ENCODE data around the gene HSDL2. TPM values are rescaled to one million over a fixed set of nuclear protein-coding genes. Genes with fewer than 3 reads are reported as not detected.
A peak's percentile ranks its signal among the peaks of the same experiment; 100 is the strongest.

HSDL2 gene
- total RNA-seq, 1 donor from 2014 or later, result 20.9 TPM

GRCh38 chr9:112489876-112490666 lies 110.2 kb downstream of the HSDL2 start:
- H3K27ac Mint-ChIP-seq (ENCODE audit: unreplicated experiment), result peak overlapping the region; percentile 44
- H3K36me3 Mint-ChIP-seq (ENCODE audit: low read depth), result peaks cover 31% of the 10 kb centered on the region
- no peaks in the 10 kb centered on the region for H3K27me3 Mint-ChIP-seq (ENCODE audit: low read depth)
- peak overlapping the region; percentile 99 for H3K4me3 Mint-ChIP-seq
- no peak for TF ChIP-seq CTCF (conservative IDR thresholded peaks at IDR 0.05)
- peaks cover 7% of the 10 kb centered on the region for H3K9me3 Mint-ChIP-seq
- no peak for DNase-seq (ENCODE audit: low read depth, low spot score)
- peaks cover 59% of the 10 kb centered on the region for H3K4me1 Mint-ChIP-seq

- Mint-ChIP-seq H3K27me3 (ENCODE audit: low read depth) (no peaks in the 10 kb centered on the region), H3K36me3 (ENCODE audit: low read depth) (peaks cover 45% of the 10 kb centered on the region), H3K9me3 (peaks cover 7% of the 10 kb centered on the region), H3K27ac (ENCODE audit: unreplicated experiment) (no peak overlapping the region), H3K4me3 (no peak overlapping the region), H3K4me1 (peaks cover 49% of the 10 kb centered on the region)
- no peak for DNase-seq (ENCODE audit: low read depth, low spot score)
- TF ChIP-seq CTCF (conservative IDR thresholded peaks at IDR 0.05), result no peak
Observed at GRCh38 chr9:112493393-112494137, 113.7 kb downstream of the HSDL2 start.

DNA sequence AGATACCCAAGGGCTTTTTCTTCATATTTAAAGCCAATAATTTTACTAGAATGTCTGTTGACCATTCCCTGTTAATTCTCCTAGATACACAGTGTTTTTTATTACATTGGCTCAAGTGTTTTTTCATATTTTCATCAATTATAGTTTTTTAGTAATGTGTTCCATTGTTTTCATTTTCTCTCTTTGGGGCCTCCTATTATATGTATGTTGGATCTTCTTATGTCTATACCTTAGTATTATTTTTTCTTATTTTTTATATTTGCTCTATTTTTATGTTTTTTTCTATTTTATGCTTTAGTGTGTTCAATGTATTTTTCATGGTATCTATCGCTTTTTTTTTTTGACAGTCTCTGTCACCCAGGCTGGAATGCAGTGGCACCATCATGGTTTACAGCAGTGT lies 114.2 kb downstream of the HSDL2 start:
- H3K27me3 Mint-ChIP-seq (ENCODE audit: low read depth), result no peaks in the 10 kb centered on the region
- H3K9me3 Mint-ChIP-seq, result peaks cover 11% of the 10 kb centered on the region
- H3K27ac Mint-ChIP-seq (ENCODE audit: unreplicated experiment), result no peak overlapping the region
- H3K36me3 Mint-ChIP-seq (ENCODE audit: low read depth), result peaks cover 51% of the 10 kb centered on the region
- H3K4me1 Mint-ChIP-seq, result peaks cover 43% of the 10 kb centered on the region
- no peak overlapping the region for H3K4me3 Mint-ChIP-seq
- DNase-seq (ENCODE audit: low read depth, low spot score), result no peak
- no peak for TF ChIP-seq CTCF (conservative IDR thresholded peaks at IDR 0.05)

DNA sequence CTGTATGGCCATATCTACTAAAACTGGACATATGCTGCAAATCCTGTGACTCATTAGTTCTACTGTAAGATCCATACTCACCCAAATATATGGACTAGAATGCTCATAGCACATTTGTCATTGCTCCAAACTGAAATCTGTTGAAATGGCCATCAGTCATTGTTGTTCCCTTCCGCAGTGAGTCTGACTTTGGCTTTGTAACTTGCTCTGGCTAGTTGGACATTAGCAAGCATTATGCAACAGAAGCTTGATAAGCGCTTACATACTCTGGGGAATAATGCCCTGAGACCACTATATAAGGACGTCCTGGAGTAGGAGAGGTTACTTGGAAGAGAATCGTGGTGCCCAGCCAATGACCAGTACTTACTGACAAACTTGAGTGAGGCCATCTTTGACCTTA lies 115.7 kb downstream of the HSDL2 start:
- no peak for TF ChIP-seq CTCF (conservative IDR thresholded peaks at IDR 0.05)
- no peak for DNase-seq (ENCODE audit: low read depth, low spot score)
- Mint-ChIP-seq H3K27ac (ENCODE audit: unreplicated experiment) (no peak overlapping the region), H3K9me3 (peaks cover 11% of the 10 kb centered on the region), H3K4me1 (peaks cover 29% of the 10 kb centered on the region), H3K27me3 (ENCODE audit: low read depth) (no peaks in the 10 kb centered on the region), H3K36me3 (ENCODE audit: low read depth) (peaks cover 51% of the 10 kb centered on the region), H3K4me3 (no peak overlapping the region)

- Mint-ChIP-seq H3K9me3 (peaks cover 11% of the 10 kb centered on the region), H3K4me3 (no peak overlapping the region), H3K27ac (ENCODE audit: unreplicated experiment) (peak overlapping the region; percentile 48), H3K27me3 (ENCODE audit: low read depth) (no peaks in the 10 kb centered on the region), H3K36me3 (ENCODE audit: low read depth) (peaks cover 51% of the 10 kb centered on the region), H3K4me1 (peaks cover 23% of the 10 kb centered on the region)
- no peak for DNase-seq (ENCODE audit: low read depth, low spot score)
- TF ChIP-seq CTCF (conservative IDR thresholded peaks at IDR 0.05), result no peak
Observed at GRCh38 chr9:112496074-112496722, 116.3 kb downstream of the HSDL2 start.

Measured in neural crest cell (in vitro differentiated cells).